HG03354 (cell line): ENCODE results near the gene INTS14.

Source experiments
- ATAC-seq: cut with Tn5 transposase; IDR thresholded peaks from one replicate; pipeline ENCODE4 v1.9.1; 2021; ENCODE audit warnings: mild to moderate bottlenecking; ENCODE audit not compliant: unreplicated experiment, poor library complexity, severe bottlenecking

INTS14 gene

GRCh38 chr15:65541231-65541820 is 69.6 kb downstream of the INTS14 start:
- no peak for ATAC-seq

DNA sequence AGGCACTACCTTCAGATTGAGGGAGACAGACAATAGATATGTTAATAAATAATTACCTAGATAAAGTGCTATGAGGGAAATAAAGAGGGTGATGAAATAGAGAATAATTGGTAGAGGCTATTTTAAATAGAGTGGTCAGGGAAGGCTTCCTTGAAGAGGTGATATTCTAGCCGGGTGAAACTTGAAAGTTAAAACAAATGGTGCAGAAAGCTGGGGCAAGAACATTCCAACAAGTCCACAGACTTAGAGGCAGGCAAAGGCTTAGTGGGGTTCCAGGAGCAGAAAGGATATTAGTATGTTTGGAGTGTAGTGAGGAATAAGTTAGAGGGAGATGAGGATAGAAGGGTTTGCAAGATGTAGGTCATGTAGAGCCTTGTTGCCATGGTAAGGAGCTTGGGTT is 70.6 kb downstream of the INTS14 start:
- ATAC-seq = no peak

- no peak for ATAC-seq
These were observed 75.7 kb downstream of the INTS14 start for GRCh38 chr15:65535192-65535591.

DNA sequence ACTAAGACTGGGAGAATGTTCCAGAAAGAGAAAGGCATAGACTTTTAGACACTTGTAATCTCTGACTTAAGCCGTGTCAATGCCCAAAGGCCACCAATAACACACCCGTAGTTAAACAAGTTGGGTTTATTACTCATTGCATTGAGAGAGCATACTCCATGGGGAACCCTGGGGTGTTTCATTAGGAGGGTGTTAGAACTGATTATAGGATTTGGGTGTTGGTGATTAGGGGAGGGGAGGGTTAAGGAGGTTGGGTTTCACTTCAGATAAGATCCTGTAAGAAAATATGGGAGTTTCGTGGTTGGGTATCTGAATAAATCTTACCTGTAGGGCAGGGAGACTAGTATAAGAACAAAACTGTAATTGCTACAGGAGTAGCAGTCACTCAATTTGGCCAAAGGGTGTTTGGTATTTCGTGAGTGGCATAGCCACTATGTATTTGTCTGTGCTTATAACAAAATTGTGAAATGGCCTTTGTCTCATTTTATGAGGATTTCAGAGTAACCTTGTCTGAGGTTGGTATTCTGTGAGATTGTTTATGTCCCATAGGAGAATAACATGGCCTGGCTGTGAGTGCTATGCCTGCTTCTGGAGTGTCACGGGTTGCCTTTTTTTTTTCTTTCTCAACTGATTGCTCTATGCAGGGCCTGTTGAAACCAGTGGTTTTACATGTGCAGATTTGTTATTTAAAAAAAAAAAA is 77.7 kb downstream of the INTS14 start:
- no peak for ATAC-seq

DNA sequence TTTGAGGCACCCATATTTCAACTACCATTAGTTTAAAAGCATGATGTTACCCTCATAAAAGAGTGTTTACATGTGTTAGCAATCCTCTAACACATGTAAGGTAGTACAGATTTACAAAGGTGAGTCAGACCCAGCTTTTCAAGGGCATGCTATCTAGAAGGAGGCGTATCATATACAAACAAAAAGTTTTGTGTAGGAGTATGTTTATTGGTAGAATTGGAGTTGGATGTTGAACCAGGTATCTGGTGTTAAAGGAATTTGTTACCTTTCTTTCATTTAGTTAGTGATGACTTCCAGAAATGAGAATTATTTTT is 78.2 kb downstream of the INTS14 start:
- ATAC-seq = no peak

- ATAC-seq = peak; percentile 85
These were observed 80.4 kb downstream of the INTS14 start, which contains the start of gene HACD3 for GRCh38 chr15:65530318-65531111. TSS of gene HACD3 (plus strand) at chr15:65530463. CDS start at chr15:65530632, 169 bp downstream.

- ATAC-seq = no peak
These were observed 81.1 kb downstream of the INTS14 start for GRCh38 chr15:65529762-65530317.
